Stimulated activated CD4-positive, alpha-beta T cell treated with anti-CD3 and anti-CD28 coated beads, Interleukin-12 subunit alpha, Interleukin-12 subunit beta, amount 100 ng/mL, for 48 hours (primary cell): ENCODE measurements around the gene PKMYT1.

Experiments used
- DNase-seq, 3 donors: peaks; one replicate each; pipeline ENCODE4 v3.0.0-alpha.2; 2020; ENCODE audit warnings: low read depth in 2 of 3, low spot score in 1 of 3

PKMYT1 gene

DNA sequence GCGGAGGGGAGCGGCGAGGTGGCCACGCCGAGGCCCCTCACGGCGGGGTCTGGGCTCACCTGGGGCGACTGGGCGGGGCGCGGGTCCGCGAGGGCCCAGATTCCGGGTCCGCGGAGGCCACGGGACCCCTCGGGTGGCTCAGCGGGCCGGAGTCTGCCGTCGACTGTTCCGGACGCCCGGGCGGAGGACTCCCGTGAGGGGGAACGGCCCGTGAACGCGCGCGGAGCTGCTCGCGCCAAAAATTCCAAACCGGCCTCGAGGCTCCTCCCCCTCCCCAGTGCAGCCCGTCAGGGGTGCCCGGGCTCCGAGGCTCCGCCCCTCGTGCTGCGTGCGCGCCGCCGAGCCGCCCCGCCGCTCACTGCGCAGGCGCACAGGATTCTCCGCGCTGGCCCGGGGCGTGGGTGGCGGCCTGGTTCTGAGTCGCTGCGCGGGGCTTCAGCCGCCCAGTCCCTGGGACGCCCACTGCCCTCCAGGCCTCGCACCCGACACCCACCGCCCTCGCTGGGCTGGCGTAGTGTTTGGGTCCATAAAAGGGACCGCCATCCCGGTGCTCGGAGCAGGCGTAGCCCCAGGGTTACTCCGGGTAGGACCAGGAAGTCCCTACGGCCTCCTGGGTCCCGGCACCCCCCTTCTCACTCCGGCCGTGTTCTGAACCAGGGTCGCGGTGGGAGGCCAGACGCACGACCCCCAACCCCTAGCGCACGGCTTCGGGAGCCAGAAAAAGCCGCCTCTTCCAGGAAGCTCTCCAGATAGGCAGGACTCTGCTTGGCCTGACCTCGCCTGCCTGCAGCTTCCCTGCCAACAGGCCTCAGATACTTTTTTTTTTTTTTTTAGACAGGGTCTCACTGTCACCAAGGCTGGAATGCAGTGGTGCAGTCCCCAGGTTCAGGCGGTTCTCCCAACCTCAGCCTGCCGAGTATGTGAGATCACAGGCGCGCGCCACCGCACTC is at the start of gene PKMYT1:
Gene PKMYT1 (minus strand): TSS at position 220 of the 950 bp plus-strand sequence. CDS start 789 bp downstream, outside the sequence.
- DNase-seq, result peak; percentile 90 to 95 (median 94)

DNA sequence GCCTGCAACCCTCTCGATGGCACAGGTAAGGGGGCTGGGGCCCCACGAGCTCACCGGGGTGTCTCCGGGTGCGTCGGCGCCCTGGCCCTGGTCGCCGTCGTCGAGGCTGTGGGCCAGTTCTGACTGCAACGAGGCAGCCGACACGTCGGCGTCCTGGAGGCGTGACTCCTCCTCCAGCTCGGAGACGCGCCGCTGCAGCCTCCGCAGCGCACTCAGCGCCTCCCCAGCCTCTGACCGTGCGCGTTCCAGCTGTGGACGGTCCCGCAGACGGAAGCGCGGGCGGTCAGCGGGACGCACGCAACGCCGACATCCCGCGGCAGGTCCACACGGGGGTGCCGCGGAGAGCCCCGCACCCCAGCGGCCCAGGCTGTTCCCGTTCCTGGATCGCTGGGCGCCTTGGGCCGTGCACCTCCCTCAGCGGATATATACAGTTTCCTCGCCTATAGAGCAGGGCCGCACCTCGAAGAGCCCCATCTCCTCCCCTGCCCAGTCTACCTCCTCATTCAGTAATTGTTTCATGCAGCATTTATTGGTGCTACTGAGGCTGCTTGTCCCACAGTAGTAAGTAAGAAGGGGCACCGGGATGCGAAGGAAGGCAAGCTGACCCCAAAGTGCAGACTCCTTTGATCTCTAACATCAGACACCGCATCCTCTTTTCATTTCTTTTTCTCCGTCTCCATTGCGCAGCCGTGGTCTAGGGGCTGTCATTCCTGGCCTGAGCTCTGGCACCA is 49.4 kb upstream of the PKMYT1 start:
- no peak for DNase-seq

DNA sequence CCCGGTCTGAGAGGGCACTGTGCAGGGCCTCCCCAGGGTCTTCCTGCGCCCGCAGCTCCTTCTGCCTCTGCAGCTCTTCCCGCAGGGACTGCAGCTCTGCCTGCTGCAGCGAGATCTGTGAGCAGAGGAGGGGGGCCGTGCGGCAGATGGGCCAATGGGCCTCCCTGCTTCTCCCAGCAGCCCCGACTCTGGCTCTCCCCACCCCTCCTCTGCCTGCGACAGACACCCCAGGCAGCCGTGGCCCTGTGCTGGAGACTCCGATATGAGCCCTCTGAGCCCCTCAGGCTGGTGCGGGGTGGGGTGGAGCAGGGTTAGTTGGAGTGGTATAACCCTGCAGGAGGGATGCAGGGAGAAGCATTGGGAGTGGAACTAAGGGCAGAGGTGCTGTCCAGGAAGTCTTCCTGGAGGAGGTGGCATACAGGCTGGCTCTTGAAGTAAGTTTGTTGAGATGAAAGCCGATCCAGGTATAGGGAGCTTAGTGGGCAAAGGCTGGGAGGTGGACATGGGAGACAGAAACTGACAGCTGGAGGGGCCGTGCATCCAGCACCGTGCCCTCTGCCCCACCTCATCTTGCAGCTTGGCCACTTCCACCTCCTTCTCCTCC is 48.6 kb upstream of the PKMYT1 start:
- no peak for DNase-seq

DNA sequence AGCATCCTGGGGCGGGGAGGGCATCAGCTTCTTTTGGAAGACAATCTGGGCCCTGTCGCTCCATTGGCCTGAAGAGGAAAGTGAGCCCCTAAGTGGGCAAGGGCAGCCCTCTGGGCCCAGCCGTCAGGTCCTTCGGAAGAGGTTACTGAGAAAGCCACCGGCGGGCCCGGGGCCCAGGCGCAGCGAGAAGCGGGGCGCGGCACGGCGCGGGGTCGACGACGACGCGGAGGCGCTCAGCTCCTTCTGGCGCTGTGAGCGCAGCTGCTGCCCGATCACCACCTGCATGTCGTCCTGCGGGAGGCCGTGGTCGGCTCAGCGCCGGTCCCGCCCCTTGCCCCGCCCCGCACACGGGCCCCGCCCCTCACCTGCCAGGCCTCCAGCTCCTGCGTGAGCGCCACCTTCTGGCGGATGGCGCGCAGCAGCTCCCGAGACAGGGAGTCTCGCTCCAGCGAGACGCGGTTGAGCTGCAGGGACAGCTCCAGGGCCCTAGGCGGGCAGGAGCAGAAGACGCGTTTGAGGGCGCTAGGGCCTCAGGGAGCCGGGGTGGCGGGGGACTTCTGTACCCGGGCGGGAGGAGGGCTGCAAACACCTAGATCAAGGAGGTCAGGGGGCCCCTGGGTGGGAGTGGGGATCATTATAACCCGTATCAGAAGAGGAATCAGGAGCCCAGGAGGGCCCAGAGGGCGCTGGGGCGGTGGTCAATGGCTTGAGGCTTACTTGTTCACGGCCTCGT is 47.9 kb upstream of the PKMYT1 start:
- DNase-seq, result peak; percentile 83 to 88 (median 85)

DNA sequence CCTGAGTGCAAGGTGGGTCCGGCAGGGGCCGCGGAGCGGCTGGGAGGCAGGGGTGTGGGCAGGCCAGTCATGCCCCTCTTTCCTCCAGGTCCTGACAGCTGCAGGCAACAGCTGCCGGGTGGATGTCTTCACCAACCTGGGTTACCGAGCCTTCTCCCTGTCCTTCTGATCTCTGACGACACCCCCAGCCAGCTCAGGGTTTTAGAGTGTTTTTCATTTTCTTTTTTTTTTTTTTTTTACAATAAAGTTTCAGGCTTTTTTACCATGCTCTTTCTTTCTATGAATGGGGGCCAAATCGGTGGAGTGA is 47.2 kb upstream of the PKMYT1 start:
- DNase-seq, result no peak

DNA sequence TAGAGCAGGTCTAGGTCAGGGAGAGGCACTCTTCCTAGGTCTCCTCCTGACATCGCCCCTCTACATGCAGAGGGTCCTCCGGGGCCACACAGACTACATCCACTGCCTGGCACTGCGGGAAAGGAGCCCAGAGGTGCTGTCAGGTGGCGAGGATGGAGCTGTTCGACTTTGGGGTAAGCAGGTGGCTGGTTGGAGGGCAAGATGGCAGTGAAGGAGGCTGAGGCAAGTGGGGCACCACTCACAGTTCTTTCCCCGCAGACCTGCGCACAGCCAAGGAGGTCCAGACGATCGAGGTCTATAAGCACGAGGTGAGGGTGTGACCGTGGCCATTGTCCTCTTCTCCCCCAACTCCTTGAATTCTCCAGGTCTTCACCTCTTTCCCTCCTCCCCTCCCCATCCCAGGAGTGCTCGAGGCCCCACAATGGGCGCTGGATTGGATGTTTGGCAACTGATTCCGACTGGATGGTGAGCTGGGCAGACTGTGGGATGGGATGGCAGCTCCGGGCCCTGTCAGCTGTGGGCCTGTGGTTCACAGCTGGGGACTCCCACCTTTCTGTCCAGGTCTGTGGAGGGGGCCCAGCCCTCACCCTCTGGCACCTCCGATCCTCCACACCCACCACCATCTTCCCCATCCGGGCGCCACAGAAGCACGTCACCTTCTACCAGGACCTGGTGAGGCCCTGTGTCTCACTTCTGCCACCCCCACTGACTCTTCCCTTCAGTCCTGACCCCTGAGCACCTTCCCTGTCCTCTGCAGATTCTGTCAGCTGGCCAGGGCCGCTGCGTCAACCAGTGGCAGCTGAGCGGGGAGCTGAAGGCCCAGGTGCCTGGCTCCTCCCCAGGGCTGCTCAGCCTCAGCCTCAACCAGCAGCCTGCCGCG is 46.6 kb upstream of the PKMYT1 start:
- no peak for DNase-seq

DNA sequence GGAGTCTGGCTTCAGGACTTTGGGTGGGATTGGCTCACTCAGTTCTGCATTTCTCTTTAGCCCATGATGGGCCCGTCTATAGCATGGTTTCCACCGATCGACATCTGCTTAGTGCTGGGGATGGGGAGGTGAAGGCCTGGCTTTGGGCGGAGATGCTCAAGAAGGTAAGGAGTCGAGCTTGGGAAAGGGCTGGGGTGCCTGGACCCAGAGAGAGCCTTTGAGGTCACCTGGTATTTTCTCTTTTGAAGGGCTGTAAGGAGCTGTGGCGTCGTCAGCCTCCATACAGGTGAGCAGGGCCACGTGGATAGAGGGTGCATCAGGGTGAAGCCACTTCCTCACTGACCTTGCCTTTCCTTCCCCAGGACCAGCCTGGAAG is 45.7 kb upstream of the PKMYT1 start:
- no peak for DNase-seq

DNA sequence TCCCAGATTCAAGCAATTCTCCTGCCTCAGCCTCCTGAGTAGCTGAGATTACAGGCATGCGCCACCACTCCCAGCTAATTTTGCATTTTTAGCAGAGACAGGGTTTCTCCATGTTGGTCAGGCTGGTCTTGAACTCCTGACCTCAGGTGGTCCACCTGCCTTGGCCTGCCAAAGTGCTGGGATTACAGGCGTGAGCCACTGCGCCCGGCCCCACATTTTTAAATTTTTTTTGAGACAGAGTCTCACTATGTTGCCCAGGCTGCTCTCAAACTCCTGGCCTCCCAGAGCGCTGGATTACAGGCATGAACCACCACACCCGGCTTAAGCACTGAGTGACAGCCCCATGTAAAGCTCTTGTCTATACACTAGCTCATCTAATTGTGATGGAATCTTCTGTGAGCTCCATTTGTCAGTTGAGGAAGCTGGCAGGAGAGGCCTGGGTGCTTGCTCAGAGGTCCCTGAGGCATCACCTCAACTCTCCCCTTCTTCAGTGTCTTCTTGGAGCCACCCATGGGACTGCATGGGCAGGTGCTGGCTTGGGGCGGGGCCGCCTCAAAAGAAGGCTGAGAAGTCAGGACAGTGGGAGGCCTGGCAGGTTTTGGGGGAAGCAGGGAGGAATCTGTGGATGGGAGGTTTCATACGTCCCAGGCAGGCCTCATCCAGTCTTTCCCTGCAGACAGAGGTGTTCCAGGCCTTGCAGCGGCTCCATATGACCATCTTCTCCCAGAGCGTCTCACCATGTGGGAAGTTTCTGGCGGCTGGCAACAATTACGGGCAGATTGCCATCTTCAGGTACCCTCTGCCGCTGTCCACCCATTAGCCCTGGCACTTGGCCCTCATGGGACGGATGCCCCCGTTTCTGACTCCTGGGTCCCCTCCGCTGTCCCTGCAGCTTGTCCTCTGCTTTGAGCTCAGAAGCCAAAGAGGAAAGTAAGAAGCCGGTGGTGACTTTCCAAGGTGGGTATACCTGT is 45.1 kb upstream of the PKMYT1 start:
- DNase-seq, result no peak

DNA sequence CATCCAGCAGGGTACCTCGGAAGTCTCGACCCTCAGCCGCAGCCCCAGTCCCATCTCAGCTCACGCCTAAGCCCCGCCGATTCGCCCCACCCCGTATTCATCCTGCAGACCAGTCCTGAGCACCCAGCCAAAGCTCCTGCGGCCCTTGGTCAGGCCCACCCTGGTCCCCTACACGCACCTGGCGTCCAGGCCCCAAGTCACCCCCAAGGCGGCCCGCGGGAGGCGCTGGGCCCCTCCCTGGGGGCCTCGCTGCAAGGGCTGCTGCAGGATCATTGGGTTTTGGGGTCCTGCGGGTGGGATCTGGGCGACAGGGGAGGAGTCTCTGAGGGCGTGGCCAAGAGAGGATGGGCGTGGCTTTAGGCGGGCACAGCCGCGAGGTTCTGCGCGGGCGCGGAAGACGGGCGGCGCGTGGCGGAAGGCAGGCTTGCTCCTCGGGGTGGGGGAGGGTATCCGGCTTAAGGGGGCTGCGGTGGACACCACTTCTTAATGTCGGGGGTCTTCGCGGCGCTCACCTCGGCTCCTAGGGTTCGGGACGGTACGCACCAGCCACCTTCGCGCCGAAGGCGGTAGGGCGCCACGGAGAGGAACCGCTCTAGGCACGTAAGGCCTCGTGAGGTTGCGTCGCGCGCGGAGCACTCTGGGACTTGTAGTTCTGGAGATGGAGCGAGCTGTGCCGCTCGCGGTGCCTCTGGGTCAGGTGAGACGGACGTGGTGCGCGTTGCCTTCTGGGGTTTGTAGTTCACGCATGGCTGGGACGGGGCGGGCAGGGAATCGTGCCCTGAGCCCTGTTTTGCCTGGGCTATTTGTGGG is 43.6 kb upstream of the PKMYT1 start, which contains the start of the genes HCFC1R1 and THOC6:
Gene HCFC1R1 (minus strand): TSS at position 274 of the 810 bp plus-strand sequence. CDS start 1 bp downstream, at position 273.
Gene THOC6 (plus strand): TSS at position 367 of the 810 bp plus-strand sequence. CDS start 292 bp downstream, at position 659.
- DNase-seq, result peak; percentile 94 to 95 (median 94)

DNA sequence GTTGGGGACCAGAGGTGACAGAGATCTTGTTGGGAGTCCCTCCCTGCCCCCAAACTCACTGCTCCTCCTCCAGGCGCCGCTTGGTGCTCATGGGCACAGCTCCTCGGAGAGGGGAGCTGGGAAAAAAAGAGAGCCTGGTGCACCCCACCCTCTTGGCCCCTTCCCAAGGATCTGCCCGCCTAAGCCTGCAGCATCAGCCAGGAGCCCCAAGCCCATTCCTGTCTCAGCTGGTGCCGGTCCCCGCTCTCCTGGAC is 43.1 kb upstream of the PKMYT1 start:
- no peak for DNase-seq

DNA sequence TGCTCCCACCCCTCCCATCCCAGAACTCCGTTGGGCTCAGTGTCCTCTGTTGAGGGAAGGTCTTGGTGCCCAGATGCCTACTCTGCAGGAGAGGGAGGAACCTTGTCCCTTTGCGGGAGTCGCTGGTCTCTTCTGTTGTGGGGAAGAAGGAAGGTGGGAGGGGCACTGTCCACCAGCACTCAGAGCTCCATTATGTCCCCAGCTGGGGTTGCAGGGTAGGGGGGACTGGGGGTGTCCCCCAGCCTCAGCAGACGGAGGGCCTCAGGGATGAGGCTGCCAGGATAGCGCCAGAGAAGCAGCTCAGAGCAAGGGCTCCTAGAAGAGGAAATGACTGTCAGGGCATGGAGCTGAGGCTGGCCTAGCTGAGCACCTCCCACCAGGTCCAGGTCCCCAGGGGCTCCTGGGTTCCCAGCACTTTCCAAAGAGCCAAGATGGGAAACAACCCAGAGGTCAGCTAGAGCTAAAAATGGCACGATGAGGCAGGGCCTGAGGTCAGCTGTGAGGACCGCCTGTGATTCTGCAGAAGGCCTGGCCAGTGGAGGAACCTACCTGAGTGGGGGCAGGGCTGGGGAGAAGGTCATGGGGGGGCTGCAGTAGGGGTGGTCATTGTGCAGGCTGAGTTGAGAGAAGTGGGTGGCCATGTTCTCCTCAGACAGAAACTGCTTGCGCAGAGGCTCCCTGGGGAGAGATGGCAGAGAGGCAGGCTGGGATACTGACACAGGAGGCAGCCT is 42.6 kb upstream of the PKMYT1 start:
- no peak for DNase-seq

DNA sequence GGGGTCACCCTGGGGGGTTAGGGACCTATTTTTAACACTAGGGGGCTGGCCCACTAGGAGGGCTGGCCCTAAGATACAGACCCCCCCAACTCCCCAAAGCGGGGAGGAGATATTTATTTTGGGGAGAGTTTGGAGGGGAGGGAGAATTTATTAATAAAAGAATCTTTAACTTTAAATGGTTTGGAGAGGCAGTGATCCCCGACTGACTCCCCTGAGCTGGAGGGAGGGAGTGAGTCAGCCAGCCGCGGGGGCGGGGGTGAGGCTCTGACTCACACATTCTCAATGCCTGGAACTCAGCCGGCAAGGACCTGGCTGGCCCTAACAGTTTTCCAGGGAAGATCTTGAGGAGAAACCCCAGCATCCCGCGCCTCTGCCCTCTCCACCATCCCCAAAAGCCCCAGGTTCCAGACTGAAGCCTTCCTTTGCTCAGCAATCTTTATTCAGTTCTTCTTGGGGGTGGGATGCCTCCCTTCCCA is 42.0 kb upstream of the PKMYT1 start:
- DNase-seq, result peak; percentile 84 to 88 (median 87)

DNA sequence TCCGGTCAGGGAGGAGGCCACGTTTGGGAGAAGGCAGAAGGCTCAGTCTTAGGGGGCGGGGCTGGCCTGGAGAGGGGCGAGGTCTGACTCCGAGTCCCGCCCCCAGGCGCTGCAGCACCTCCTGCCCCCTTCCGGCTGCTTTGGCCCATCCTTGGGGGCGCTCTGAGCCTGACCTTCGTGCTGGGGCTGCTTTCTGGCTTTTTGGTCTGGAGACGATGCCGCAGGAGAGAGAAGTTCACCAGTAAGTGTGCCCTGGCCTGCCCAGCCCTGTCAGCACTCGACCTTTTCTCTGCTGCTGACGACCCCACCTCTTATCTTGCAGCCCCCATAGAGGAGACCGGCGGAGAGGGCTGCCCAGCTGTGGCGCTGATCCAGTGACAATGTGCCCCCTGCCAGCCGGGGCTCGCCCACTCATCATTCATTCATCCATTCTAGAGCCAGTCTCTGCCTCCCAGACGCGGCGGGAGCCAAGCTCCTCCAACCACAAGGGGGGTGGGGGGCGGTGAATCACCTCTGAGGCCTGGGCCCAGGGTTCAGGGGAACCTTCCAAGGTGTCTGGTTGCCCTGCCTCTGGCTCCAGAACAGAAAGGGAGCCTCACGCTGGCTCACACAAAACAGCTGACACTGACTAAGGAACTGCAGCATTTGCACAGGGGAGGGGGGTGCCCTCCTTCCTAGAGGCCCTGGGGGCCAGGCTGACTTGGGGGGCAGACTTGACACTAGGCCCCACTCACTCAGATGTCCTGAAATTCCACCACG is 41.4 kb upstream of the PKMYT1 start:
- peak; percentile 78 to 86 (median 81) for DNase-seq

DNA sequence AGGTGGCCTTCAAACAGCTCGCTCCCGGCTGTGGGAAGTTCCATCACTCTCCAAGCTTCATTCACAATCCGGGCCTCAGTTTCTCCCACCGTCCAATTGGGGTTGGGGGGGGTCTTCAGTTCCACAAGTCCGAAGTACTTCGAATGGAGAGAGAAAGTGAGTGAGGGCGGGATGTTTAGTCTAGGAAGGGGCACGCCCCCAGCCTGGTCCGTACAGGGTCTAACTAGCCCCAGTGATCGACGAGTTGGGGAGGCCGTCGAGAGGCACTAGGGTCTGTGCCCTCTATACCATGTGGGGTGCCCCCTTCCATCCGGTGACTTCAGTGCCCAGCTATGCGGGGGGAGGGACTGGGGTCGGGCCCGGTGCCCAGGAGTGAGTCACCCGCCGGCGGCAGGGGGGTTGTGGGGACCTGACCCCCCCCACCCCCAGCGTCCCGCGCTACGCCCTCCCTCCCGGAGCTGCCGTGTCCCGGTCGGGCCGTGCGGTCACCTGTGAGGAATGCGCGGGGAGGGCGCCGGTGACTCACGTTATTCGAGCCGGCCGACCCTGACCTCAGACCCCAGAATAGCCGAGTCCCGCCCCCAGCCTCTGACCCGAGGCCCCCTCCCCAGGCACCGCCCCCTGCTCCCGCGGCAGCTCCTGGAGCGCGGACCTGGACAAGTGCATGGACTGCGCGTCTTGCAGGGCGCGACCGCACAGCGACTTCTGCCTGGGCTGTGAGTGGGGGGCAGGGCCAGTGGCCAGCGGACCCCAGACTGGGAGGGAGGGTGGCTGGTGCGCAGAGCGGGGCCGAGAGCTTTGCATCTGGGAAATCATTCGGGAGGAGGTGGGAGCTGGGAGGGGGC is 40.6 kb upstream of the PKMYT1 start:
- DNase-seq, result no peak

DNA sequence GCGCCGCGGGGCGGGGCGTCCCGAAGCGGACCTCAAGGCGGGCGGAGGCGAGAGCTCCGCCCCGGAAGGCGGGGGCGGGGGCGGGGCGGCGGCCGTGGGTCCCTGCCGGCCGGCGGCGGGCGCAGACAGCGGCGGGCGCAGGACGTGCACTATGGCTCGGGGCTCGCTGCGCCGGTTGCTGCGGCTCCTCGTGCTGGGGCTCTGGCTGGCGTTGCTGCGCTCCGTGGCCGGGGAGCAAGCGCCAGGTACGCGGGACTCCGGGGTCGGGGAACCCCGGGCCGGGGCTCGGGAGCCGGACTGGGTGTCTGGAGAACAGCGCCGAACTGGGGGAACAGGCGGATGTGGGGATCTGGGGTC is 40.0 kb upstream of the PKMYT1 start, which contains the start of gene TNFRSF12A:
Gene TNFRSF12A (plus strand): TSS at position 122 of the 357 bp plus-strand sequence. CDS start 30 bp downstream, at position 152.
- DNase-seq, result peak in 2 of 3 donors; percentile 39 to 62
